SW 1271 (cell line): ENCODE data around the gene CALHM6.

Source experiments
- DNase-seq, 2 experiments: peaks; one replicate each; lab custom pipeline; 2025; lab: John Stamatoyannopoulos, UW

Gene CALHM6

DNA sequence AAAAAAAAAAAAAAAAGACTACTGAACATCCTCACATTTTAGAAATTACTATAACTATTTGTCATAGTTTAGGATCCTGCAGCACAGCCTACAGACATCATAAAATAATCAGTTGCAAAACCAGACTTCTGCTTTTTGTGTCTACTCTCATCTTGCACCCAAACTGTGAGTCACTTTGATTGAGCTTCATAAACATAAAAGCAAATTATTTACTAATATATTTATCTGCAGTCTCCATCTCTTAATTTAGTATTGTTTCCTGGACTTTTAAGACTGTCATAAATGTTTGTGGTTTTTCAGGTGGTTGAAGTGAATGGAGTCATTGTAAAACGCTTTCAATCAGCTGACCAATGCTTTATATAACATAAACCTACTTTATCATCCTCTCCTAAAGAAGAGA is 14.8 kb upstream of the CALHM6 start:
- DNase-seq: no peak

DNA sequence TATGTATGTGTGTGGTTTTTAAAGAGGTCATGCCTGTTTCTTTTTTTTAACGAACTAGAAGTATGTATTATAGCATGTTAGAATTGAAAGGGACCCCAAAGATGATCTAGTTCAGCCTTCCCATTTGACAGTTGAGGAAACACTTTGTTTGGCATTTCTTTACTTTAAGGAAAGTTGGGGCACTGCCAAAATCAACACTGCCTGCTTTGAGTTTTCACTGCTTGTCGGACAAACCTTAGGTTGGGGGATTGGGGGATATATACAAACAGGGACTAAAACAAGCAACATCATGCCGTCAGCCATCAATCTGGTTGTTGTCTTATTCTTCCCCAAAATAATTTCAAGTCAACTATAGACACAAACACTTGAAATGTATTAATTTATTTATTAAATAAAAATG is 14.1 kb upstream of the CALHM6 start:
- DNase-seq: no peak

DNA sequence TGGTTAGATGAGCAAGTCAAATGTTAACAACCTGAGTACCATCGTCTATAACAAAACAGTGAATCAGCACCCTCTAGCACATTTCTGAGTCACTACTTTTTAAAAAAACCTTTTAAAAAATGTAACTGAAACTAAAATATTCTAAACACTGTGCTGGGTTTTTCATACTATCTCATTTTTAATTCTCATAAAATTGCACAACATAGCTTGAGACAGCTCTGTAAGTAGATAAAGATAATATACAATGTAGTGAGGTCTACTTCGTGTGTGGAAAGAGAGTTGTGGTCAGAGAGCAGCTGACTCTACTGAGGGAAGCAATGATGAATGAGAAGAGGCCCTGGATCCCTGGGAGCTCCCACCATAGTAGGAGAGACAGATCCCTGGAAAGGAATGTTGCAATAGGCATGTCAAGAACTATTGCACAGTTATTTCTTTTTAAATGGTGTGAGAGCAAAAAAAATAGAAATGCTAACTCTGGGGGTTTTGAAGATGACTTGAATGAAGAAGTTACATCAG is 13.6 kb upstream of the CALHM6 start:
- DNase-seq: no peak

GRCh38 chr6:116449565-116449964 is 11.6 kb upstream of the CALHM6 start:
- DNase-seq: no peak

- DNase-seq: no peak
Measured at GRCh38 chr6:116450185-116450710, 10.9 kb upstream of the CALHM6 start.

DNA sequence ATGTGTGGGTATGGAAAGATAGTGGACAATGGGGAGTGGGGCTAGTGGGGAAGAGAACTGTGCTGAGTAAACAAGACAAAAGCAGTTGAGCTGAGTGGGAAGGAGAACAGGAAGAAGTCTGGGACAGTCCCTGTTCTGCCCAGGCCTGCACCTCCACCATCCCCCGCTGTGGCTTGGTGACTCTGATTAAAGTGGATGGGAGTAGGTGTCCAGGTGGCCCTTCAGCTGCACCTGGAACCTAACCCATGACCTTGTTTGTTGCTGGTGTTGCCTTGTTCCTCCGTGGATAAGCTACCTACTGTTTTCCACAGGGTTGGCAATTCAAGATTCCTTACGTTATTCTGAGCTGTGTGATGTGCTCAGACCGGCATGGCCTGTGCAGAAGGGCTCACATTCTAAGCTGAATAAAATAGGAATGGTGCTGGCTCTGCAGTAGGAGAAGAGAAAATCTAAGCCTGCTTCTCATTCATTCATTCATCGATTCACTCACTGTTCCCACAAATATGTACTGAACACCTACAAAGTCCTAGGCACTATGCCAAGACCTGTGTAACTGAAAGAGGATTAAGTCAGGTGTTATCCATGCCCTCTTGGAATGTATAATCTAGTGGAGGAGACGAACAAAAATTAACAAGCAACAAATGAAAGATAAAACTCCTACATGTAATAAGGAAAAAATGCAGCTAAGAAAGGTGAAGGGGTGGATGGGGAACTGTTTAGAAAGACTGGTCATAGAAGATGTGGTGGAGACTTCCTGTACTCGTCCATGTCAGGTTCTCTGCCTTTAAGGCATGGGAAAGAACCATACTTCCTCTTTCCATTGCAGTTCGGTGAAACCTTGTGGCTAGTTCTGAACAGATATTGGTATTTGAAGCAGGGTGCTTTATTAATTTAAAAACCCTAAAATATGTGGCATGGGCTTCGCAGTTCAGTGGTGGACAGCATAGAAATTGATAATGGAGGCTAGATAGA is 10.1 kb upstream of the CALHM6 start:
- no peak for DNase-seq

DNA sequence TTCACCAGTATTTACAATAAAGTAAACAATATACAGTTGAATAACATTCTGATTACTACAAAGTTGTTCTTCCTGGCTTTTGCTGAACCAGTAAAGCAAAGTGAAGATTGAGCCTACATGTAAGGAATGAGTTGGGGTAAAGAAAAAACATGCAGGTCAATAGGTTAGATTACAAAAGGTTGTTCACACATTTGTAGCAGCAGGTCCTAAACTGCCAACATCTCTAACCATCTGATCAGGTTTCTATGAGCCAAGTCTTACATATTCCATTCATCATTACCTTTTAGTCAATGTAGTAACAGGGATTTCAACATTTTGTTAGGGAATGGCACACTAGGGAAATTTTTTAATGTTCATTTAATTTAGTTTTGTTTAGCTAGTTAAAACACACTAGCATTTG is 9.3 kb upstream of the CALHM6 start:
- DNase-seq: no peak

- no peak for DNase-seq
Measured at GRCh38 chr6:116452531-116452930, 8.6 kb upstream of the CALHM6 start.

GRCh38 chr6:116456106-116456505 is 5.1 kb upstream of the CALHM6 start:
- DNase-seq: no peak

- DNase-seq: no peak
Measured at GRCh38 chr6:116456927-116457326, 4.2 kb upstream of the CALHM6 start.

DNA sequence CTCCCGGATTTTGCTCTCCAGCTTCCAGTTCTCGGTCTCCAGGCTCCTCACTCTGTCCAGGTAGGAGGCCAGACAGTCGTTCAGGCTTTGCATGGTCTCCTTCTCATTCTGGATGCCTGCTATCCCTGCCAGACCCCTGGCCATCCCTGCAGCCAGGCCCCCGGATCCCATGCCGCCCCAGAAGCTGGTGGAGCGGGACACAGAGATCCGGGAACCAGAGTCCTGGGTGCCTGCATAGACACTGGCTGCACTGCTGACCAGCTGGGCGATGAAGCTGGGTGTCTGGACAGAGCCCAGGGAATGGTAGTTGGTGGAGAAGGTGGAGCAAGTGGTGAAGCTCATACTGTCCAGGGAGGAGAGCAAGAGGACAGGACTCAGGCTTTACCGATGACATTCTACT is 2.9 kb upstream of the CALHM6 start:
- no peak for DNase-seq

DNA sequence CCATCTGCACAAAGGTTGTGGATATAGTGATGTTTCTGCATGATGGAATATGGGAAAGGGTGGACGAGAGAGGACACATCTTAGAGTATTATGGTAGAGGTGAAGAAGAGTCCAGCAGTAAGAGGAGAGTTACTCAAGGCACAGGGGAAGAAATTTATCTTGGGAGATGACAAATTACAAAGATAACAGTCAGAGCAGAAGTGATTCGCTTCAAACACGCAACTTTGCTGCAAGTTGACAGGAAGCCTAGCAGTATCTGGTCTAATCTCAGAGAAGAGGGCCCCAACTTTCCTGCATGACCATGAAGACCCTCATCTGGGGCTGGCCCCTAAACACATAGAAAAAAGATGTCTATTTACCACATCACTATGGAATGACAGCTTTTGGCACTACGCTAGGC is 1.2 kb upstream of the CALHM6 start:
- no peak for DNase-seq

GRCh38 chr6:116461932-116462885 is 1.0 kb downstream of the CALHM6 start:
- no peak for DNase-seq

GRCh38 chr6:116463301-116463700 is 2.1 kb downstream of the CALHM6 start:
- DNase-seq: no peak

GRCh38 chr6:116465246-116465645 is 4.1 kb downstream of the CALHM6 start:
- DNase-seq: no peak

DNA sequence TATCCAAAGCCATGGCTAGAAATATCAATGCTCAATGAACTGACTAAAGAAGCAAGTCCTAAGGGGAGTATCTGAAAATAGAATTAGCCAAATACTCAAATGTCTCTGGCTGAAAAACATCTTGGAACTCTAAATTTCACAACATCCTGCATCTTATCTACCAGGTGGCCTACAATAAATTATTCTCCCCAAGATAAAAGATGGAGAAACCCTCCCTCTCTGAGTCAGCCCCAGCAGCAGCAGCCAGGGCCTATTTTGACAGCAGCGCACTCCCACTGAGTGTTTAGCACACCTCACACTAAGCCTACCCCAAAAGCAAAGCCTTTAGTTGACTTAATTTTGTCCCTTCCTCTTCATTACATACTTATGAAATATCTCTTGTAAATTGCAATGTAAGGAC is 5.9 kb downstream of the CALHM6 start:
- DNase-seq: no peak

GRCh38 chr6:116467514-116467913 is 6.3 kb downstream of the CALHM6 start:
- DNase-seq: no peak

DNA sequence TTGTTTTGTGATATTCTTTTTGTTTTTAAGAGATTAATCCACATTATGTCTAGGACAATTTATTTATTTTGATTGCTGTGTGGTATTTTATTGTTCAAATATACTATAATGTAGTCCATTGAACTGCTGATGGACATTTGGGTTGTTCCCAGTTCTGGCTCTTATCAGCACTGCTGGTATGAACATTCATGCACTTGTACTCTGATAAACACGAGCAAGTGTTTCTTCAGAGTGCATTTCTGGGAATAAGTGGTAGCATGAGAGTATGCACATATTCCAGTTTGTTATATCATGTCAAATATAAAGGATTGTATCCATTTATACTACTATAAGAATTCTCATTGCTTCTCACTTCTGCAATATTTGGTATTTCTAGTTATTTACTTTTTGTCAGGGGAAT is 7.1 kb downstream of the CALHM6 start:
- no peak for DNase-seq

- no peak for DNase-seq
Measured at GRCh38 chr6:116471531-116471930, 10.4 kb downstream of the CALHM6 start.

DNA sequence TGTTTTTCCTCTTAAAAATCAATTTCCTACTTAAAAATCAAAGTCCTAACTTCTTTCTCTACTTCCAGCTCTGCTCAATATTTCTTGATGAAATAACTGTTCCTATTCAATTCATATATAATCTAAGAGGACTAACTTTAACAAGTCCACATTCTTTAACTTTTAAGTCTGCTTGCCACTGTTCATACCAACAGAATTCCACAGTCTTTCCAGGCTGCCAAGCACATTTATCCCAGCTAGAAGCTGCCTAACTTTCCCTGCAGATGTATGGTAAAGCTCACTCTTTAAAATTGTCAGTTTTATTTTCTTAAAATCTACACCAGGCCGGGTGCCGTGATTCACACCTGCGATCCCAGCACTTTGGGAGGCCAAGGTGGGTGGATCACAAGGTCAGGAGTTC is 11.5 kb downstream of the CALHM6 start:
- DNase-seq: no peak

GRCh38 chr6:116475141-116475540 is 14.0 kb downstream of the CALHM6 start:
- DNase-seq: no peak

- DNase-seq: no peak
Measured at GRCh38 chr6:116476002-116476678, 15.0 kb downstream of the CALHM6 start.
